Germinal center (tissue), 1 donor: Measurements from ENCODE around the gene SPDYE1.

Experiments
- DNase-seq: peaks from one replicate; pipeline ENCODE4 v3.0.0; 2012; ENCODE audit warnings: mixed read lengths, low spot score

The SPDYE1 gene

GRCh38 chr7:44044315-44045225 lies 46.9 kb downstream of the SPDYE1 start, which contains the start of gene DBNL:
DBNL (plus strand) TSS chr7:44044702; CDS start chr7:44044738, 36 bp downstream.
- peak; percentile 84 for DNase-seq

- no peak for DNase-seq
Observed at GRCh38 chr7:44045226-44046014, 47.7 kb downstream of the SPDYE1 start.

- DNase-seq = peak; percentile 82
Observed at GRCh38 chr7:44046321-44047061, 48.8 kb downstream of the SPDYE1 start.

GRCh38 chr7:44048031-44048795 lies 50.5 kb downstream of the SPDYE1 start:
- DNase-seq = no peak

DNA sequence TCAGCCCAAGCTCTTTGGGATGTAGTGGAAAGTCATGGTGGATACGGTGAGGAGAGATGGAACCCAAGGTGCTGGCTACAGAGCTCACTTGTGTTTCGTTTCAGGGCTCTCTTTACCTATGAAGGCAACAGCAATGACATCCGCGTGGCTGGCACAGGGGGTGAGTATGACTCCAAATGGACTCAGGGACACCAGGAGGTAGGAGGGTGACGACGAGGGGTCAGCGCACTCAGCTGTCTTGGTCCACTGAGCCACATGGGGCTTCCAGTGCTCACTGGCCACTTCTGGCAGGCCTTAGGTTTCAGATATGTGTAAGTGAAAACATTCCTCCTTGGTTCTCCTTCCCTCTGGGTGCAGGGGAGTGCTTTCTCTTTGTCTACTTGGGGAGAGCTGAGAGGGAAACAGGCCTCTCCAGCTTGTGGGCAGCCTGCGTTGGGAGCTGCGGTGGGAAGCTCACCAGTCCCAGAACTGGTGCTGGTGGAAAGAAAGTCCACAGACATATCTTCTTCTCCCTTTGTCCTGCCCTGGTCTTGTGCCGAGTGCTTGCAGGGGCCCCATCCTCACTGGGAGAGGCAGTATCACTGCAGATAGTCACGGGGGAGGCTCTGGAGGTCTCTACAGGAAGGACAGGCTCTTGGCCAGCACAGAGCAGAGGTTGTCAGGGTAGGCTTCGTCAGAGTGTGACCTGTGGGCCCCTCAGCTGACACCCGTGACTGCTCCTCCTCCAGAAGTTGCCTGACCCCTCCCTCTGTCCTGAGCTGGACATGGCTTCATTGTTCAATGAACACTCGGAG lies 52.6 kb downstream of the SPDYE1 start:
- no peak for DNase-seq

DNA sequence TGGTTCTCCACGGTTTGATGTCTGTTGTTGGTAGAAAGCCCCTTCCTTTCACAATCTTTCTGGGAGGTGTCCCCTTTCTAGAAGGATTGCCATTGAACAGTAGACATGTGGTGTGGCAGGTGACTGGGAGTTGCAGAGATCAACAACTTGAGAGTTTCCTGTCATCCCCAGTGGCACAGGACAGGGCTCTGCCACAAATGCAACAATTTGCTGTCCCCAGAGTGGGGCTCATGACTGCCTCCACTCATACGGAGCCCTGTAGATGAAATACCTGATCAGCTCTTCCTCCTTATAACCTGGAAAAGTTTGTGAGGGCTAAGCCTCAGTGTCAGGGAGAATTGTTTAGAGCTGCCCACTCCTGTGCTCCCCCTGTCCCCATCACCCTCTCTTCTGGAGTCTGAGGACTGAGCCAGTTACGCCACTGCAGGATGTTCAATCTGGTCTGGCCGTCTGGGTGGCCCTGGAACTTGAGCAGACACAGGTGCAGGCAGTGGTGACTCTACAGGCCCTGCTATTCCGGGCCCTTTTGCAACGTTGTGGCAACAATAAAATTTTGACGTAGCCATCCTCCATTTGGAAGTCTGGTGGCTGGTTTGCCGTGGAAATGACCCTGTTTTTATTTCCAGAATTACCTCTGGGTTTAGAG lies 53.3 kb downstream of the SPDYE1 start:
- DNase-seq = no peak

GRCh38 chr7:44051611-44052220 lies 54.0 kb downstream of the SPDYE1 start:
- DNase-seq = no peak

DNA sequence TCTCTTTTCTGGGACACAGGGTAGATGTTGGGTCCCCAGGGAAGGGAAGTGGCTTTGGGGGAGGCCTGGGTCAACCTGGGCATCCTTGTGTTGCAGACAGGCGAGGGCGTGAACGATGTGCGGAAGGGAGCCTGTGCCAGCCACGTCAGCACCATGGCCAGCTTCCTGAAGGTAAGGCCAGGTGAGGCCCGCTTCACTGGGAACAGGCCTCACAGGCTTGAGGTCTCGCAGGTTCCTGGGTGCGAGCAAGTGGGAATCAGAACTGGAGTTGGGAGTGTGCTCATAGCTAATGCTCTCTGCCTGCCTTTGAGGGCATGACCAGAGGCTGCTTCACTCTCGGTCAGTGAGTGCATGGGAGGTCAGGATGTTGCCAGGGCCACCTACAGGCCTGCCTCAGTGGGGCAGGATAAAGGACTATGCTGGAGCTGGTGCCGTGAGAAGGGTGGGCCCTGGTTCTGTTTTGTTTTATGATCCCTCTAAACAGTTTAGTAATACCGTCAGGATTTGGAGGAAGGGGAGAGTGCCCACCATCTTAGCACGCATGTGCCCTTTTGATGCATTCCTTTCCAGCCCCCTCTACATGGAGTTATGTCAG lies 55.2 kb downstream of the SPDYE1 start:
- no peak for DNase-seq

DNA sequence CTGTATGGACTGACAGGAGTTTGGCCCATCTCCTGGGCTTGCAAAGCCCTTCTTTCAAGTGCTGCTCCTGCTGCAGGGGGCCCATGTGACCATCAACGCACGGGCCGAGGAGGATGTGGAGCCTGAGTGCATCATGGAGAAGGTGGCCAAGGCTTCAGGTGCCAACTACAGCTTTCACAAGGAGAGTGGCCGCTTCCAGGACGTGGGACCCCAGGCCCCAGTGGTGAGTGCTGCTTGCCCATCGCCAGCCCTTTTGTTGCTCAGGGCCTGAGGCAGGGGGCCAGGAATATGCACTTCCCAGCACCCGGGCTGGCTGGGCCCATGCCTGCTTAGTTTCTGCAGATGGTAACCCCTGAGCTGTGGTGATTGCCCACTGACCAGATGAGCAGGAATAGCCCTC lies 59.0 kb downstream of the SPDYE1 start:
- no peak for DNase-seq

- no peak for DNase-seq
Observed at GRCh38 chr7:44057181-44057848, 59.6 kb downstream of the SPDYE1 start.

GRCh38 chr7:44057849-44058758 lies 60.4 kb downstream of the SPDYE1 start:
- peak; percentile 82 for DNase-seq

DNA sequence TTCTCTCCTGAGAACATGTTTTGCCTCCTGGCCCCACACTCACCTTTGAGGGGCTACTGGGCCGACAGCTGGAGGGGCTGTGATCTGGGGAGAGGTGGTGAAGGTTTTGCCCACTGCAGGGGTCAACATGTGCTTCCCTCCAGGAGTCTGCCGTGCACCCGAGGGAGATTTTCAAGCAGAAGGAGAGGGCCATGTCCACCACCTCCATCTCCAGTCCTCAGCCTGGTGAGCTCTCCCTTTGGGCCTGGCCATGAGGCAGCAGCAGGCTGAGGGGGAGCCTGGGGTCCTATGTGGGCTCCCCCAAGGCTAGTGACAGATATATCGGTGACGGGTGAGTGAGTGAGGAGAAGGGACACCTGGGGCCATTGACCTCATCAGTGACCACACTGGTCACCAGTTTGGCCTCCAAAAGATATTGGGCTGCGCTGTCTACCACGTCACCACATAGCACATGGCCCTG lies 61.1 kb downstream of the SPDYE1 start:
- DNase-seq = no peak

- peak; percentile 86 for DNase-seq
Observed at GRCh38 chr7:44059219-44060090, 61.8 kb downstream of the SPDYE1 start.
